CD4-positive, alpha-beta T cell treated with Interleukin-10 for 1 hour (primary cell): ENCODE data around the gene MARVELD1.
"Not testable (repeated sequence)": the region's sequence is repeated elsewhere in the genome, so short reads cannot be mapped to it uniquely, and the experiment has no call there.

Source experiments
- DNase-seq: peaks from one replicate; pipeline ENCODE4 v3.0.0-alpha.2; 2020

MARVELD1 gene

GRCh38 chr10:97713339-97713825 is at the start of gene MARVELD1:
MARVELD1 (plus strand) TSS chr10:97713730; CDS start chr10:97713877, 147 bp downstream.
- DNase-seq: no peak

GRCh38 chr10:97664282-97664850 is 49.2 kb upstream of the MARVELD1 start:
- no peak for DNase-seq

- DNase-seq: no peak
Measured at GRCh38 chr10:97666992-97667391, 46.5 kb upstream of the MARVELD1 start.

- no peak for DNase-seq
Measured at GRCh38 chr10:97667463-97667862, 46.1 kb upstream of the MARVELD1 start.

- DNase-seq: no peak
Measured at GRCh38 chr10:97669571-97669970, 44.0 kb upstream of the MARVELD1 start.

- DNase-seq: no peak
Measured at GRCh38 chr10:97673736-97674525, 39.6 kb upstream of the MARVELD1 start.

GRCh38 chr10:97675222-97675621 is 38.3 kb upstream of the MARVELD1 start:
- DNase-seq: no peak

- peak; percentile 63 for DNase-seq
Measured at GRCh38 chr10:97676770-97677581, 36.6 kb upstream of the MARVELD1 start.

- no peak for DNase-seq
Measured at GRCh38 chr10:97679594-97679993, 33.9 kb upstream of the MARVELD1 start.

GRCh38 chr10:97682042-97682441 is 31.5 kb upstream of the MARVELD1 start:
- no peak for DNase-seq

- no peak for DNase-seq
Measured at GRCh38 chr10:97683556-97684367, 29.8 kb upstream of the MARVELD1 start.

GRCh38 chr10:97684368-97684713 is 29.2 kb upstream of the MARVELD1 start:
- not testable (repeated sequence) for DNase-seq

- no peak for DNase-seq
Measured at GRCh38 chr10:97684866-97685394, 28.6 kb upstream of the MARVELD1 start.

- DNase-seq: no peak
Measured at GRCh38 chr10:97685395-97685958, 28.1 kb upstream of the MARVELD1 start.

GRCh38 chr10:97686301-97686961 is 27.1 kb upstream of the MARVELD1 start:
- DNase-seq: peak; percentile 36

GRCh38 chr10:97686962-97687784 is 26.4 kb upstream of the MARVELD1 start, which contains the start of gene AVPI1:
AVPI1 (minus strand) TSS chr10:97687241; CDS start chr10:97679905, 7,336 bp downstream.
- DNase-seq: peak; percentile 96

GRCh38 chr10:97687785-97688781 is 25.4 kb upstream of the MARVELD1 start:
- no peak for DNase-seq

- no peak for DNase-seq
Measured at GRCh38 chr10:97689559-97690020, 23.9 kb upstream of the MARVELD1 start.

GRCh38 chr10:97690133-97690532 is 23.4 kb upstream of the MARVELD1 start:
- DNase-seq: no peak
